Stimulated activated CD8-positive, alpha-beta memory T cell treated with anti-CD3 and anti-CD28 coated beads, Interleukin-12 subunit alpha, Interleukin-12 subunit beta, amount 100 ng/mL, for 24 hours (primary cell): Measurements from ENCODE around the gene CNTN4.

Source experiments
- DNase-seq: peaks from one replicate; pipeline ENCODE4 v3.0.0-alpha.2; 2020; ENCODE audit errors: extremely low read depth

Gene CNTN4

DNA sequence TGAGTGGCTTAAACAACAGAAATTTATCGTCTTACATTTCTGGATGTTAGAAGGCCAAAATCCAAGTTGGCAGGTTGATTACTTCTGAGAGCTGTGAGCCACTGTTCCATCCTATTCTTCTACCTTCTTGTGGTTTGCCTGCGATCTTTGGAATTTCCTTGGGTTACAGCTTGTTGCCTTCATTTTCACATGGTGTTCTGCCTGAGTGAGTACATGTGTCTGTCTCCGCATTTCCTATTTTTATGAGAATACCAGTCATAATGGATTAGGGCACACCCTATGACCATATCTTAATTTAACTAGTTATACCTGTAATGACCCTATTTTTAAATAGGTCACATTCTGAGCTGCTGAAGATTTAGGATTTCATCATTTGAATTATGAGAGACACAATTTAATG is 294.3 kb downstream of the CNTN4 start:
- DNase-seq, result no peak

DNA sequence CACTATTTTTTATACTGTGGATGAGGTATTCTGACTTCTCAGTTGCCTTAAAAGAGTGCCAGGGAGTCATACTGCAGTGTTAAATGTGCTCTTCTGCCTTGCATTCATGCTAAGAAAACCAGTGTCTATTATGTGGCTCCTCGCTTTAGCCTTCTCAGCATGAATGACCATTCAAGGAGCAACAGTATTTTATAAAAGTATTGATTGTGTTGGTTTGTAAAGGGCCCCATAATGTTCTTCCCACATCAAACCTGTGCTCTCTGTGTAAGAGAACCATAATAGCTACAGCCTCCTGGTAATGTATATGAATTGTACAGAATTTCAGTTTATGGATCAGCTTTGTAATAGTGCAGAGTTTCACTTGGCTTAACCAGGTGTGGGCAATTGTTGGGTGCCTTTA is 316.4 kb downstream of the CNTN4 start:
- DNase-seq, result no peak

DNA sequence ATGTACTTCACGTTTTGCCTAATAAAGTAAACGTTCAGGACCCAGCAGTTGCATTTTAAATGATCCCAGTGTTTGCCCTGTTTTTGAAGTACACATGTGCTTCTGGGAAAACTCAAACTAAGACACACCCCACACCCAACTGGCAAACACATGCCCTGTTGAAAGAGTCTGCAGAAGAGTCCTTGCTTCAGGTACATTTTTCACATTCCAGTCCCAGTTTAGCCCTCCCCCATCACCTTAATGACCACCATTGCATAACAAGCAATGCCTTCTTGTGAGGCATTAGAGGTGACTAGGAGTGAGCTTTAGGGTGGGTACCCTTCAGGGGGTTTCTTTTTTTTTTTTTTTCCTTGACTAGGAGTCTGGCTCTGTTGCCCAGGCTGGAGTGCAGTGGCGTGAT is 322.3 kb downstream of the CNTN4 start:
- no peak for DNase-seq

DNA sequence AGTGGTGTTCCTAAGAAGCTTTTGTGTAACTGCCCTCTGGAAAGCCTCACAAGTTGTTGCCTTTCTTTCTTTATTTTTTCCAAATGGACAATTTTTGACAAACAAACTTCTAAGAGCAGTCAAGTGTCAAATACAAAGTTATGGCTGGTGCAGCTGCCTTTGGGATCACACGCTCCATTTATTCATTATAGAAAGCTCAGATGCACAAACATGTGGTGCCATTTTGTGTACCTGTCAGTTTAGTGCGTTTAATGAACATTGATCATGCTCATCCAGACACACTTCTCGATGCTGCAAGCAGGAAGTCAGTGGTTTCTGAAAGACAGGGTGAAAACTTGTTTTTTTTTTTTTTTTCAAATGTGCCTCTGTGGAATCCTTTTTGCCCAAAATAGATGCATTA is 324.5 kb downstream of the CNTN4 start:
- no peak for DNase-seq

DNA sequence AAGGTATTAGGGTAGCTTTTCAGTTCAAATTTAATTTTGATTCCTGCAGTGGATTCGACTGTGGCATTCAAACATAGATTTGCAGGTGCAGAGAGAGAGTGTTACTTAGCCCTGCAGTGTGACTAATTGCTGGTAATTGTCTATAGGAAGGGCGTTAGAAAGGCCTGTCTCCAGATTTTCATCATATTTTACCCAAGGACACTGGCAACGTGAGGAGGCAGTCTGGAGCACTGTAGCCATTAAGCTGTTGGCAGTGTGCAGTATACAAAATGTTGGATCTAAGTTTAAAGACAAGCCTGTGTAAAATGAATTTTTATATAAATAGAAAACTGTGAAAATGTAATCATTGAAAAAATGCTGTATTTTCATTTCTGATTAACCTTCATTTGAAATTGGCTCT is 342.9 kb downstream of the CNTN4 start:
- DNase-seq, result no peak

DNA sequence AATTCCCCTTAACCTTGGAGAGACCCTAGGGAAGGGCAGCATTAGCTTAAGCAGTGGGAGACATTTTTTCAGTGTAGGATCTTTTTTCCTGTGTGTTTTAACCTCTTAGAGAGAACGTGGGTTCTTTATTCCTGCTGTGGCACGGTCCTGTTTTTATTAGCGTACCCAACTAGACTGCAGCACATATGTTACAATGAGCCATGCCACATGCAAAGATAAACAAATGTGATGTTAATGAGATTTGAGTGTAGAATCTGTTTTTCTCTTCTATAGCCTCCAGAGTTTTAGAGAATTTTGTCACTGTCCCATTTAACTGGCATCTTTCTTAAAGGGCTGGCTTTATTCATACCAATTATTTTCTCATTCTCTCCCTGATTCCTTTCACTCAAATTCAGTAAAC is 347.5 kb downstream of the CNTN4 start:
- no peak for DNase-seq

DNA sequence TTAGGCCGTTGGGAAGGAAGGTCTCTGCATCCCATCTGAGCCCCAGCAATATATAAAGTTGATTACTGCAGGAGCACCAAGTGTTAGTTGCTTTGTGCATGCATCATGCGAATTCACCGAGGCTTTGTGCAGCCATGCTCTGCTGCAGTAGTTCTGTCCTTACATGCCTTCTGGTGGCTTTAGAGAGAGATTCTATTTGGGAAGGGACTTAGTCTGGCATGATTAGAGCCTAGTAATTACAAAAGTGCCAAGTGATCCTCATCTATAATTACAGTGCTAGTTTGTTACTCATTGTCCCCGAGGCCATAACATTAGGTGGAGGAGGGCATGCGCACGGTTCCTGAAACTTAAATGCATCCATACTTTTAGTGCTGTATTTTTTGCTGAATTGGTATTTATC is 353.6 kb downstream of the CNTN4 start:
- no peak for DNase-seq

DNA sequence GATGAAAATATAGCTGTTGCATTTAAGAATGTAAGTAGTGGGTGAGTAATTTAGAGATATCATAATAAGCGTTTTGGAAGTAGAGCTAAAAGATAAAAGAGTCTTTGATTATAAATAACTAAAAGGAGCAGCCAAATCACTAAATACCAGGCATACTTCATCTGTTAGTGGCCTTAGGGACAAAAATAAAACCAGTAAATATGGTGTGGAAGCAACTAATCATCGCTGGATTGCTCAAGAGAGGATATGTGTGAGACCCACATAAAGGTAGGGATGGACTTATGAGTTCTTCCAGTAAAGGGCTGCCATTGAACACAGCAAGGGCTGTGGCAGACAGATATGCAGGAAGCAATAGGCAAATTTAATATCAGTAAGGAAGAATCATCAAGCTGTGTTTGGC is 356.2 kb downstream of the CNTN4 start:
- DNase-seq, result no peak

DNA sequence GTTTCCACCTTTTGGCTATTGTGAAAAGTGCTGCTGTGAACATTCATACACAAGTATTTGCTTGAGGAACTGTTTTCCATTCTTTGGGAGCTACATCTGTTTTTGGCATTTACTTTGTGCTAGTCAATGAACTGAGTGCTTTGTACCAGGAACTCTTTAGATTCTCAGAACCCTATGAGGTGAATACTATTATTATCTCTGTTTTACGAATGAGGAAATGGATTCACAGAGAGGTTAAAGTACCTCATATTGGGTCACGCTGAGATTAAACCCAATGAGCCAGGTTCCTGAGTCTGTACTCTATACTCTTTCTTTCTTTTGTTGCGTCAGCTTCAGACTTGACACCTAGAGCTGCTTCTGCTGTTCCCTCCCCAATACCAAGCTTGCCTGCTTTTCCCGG is 358.1 kb downstream of the CNTN4 start:
- DNase-seq, result no peak

DNA sequence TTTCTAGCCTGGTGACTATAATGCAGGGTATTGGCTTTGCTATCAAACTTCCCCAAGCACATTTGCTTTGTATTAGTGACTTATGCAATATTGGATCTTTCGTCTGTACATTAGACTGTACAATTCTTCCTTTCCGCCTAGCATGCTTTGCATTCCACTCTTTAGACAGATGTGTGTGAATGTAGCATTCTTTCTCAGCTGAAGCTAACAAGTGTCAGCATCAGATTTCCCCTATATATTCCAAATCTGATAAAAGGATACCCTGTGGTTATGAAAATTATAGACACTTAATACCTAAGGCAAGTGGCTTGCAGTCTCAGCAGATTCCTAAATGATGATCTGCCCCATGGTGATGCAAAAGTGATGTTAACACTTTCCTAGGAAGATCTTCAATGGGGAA is 360.1 kb downstream of the CNTN4 start:
- DNase-seq, result no peak

DNA sequence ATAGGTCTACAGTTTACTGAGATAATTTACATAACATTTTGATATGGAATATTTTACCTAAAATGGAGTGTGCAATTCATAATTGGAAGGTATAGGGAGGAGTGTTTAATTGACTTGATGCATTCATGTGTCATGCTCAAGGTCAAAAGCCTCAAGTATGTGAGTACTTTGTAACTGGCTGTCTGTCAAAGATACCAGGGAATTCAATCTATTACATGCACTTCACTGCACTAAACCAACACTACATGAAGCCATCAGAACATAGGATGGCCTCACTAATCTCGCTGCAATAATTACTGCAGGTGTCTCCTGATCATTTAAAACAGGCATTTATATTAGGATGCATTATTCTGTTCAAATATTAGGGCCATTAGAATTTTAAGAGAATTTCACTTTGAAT is 367.2 kb downstream of the CNTN4 start:
- no peak for DNase-seq

DNA sequence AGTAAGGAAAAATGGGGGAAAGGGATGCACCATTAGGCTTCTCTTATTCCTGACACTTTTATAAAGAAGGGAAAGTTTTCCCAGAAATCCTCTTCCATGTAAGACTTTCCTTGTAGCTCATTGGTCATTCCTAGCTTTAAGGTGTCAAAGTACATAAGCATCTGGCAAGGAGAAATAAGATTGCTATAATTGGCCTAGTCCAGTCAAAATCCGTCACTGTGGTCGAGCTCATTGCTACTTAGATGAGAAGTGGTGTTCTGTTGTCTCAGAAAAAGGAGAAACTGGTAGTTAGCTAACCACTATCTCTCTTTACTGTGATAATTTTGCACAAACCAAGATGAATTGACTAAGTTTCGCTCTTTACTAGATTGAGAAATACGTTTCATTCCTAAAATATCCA is 370.1 kb downstream of the CNTN4 start:
- DNase-seq, result no peak

DNA sequence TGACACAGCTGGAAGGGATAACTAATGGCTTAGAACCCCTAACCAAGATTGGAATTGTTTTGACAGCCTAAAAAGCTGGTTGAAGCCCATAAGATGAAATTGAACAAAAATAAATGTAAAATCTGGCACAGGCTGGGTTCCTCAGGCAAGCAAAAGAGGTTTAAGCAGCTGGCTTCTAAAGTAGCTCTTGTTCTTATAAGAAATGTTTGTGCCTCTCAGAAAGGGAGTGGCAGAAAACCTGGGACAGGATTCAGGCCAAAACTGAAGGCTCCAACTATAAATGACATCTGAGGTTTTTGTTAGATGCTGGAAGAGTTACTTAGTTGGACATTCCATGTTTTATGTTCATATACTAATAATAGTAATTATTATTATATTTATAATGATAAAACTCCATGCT is 378.3 kb downstream of the CNTN4 start:
- no peak for DNase-seq

DNA sequence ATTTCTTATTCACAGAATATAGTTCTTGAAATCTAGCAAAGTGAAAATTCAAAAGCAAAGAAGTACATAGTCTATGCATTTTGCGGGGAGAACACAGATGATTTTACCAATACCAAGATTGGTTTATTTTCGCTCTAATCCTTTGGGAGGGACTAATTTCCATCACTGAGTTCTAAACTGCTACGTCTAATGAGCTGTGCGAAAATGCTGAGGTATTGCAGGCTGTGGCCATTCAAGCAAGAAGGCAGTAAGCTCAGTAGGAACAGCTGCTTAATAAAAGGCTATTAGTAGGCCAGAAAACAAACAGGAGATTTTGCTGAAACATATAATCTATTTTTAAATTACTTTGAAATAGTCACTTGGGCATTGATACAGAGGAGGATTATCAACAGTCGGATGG is 379.0 kb downstream of the CNTN4 start:
- DNase-seq, result no peak

DNA sequence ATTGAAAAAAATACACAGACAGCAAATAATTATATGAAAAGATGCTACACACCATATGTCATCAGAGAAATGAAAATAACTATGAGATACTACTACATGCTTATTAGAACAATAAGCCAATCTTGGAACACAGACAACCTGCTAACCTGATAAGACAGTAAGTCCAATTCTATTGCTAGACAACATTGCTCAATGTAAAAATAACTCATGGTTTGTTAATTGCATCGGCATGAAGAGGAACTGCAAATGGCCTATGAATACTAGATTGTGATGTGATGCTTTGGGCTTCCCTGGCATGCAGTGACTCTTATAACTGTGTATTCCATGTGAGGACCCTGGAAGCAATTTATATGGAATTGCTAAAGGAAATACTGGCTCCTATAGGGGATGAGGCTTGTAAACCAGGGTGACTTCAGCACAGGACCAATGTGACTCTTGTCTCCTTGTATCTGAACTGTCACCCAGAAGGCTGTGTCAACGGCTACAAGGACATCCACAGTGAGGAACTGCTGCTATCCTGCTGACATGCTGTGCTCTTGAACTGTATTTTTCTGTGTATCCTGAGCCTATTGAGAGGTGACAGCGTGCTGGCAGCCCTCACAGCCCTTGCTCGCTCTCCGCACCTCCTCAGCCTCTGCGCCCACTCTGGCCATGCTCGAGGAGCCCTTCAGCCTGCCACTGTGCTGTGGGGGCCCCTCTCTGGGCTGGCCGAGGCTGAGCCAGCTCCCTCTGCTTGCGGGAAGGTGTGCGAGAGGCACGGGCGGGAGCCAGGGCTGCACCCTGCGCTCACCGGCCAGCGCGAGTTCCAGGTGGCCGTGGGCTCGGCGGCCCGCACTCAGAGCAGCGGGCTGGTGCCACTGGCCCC is 385.7 kb downstream of the CNTN4 start:
- no peak for DNase-seq

DNA sequence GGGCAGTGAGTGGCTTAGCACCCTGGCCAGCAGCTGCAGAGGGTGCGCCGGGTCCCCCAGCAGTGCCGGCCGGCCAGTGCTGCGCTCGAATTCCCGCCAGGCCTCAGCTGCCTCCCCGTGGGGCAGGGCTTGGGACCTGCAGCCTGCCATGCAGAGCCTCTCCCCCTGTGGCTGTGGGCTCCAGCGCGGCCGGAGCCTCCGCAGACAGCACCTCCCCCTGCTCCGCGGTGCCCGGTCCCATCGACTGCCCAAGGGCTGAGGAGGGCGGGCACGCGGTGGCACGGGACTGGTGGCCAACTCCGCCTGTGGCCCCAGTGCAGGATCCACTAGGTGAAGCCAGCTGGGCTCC is 386.3 kb downstream of the CNTN4 start:
- DNase-seq, result no peak

DNA sequence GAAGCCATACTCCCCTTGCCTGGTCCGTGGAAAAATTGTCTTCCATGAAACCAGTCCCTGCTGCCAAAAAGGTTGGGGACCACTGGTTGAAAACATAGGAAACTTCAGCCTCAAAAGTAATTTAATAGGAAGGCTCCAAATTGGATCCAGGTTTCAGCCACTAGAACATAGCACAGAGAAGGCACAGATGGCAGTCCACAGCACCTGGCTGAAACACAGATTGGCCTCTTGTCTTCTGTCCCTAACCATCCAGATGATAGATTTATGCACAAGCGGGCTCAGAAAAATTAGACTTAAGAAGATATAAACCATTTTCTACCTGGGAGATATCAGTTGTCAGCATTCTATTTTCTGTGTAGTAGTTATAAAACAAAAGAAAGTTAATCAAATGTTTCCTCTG is 397.1 kb downstream of the CNTN4 start:
- no peak for DNase-seq

DNA sequence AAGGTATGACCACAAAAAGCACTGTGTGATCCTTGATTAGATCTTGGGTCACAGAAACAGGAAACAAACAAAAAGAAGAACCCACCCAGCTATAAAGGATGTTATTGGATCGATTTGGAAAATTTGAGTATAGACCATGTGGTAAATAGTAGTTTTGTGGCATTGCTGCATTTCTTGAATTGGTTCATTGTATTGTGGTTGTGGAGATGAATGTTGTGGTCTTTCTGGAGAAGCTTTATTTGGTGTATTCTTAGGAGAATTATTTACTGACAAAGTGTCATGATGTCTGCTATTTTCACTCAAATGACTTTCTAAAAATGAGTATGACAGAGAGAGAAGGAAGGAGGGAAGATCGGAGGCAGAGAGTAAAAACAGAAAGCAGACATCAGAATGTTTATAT is 406.2 kb downstream of the CNTN4 start:
- DNase-seq, result no peak

DNA sequence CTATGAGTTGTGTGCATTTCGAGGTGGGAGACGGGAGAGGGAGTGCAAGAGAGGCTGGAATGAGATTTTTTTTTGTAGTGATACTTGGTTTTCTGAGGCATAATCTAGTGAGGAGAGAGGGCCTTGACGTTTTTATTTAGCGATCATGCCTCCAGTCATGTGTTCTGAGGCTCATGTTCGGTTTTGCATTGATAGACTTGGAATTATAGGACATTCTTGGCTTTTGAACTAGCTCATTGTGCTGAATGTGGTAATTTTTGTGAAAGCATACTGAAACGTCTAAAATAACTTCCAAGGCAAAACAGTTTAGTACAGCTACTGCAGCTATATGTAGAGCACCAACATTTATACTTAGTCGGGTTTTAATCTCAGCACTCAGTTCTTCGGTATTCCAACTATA is 408.1 kb downstream of the CNTN4 start:
- no peak for DNase-seq

DNA sequence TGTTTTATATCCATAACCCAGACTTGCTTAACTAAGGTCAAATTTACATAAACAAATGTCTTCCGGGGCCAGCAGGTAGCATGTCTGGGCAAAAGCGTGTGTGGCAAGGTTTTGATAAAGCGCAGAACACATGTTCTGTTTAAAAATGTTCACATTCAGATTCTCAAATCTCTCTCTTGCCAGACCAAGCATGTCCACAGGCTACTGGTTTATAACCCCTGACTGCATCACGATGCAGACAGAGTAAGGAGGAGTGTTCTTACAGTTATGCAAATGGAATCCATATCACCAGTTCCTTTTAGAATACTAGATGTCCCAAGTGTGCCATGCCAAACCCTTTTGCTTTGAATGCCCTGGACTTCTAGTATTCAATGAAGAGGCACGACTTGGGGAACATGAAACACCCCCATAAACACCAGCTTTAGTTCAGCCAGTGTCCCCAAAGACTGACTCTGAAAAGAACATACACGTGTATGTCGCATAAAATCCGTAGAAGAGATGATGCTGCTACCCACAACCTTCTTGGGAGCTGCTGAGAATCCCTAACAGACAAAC is 412.0 kb downstream of the CNTN4 start:
- no peak for DNase-seq

DNA sequence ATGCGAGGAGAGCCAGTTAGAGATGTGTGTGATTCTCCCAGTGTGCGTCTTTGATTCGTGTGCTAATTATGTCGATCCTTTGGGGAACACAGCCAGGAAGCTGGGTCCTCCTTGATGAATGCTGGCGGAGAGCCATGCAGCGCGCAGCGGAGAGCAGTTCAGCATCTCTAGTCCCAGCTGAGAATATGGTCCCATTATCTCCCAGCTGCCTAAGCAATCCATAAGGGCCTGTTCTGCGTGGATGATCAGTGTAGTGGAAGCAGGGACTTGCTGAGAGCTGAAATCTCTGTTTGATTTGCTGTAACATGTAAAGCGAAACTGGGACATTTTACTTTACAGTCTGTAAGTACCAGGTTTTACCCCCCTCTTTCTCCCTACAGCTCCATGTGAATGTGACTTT is 412.7 kb downstream of the CNTN4 start:
- no peak for DNase-seq

DNA sequence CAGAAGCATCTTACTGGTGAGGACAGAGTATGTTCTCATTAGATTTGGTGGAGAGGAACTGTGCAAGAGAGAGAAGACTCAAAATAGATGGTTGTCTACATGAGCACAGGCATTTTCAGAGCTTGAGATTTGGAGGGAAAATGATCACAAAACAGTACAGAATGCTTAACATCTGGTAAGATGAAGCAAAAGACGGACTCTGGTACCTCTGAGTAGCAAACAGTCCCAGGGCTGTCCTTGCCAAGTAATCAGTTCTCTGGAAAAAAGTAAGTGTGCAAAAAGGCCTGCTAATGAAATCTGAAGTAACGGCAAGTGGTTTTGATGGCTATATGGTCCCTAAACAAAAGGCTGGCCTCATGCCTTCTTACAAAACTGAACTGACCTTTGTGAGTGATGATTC is 414.2 kb downstream of the CNTN4 start:
- DNase-seq, result no peak

DNA sequence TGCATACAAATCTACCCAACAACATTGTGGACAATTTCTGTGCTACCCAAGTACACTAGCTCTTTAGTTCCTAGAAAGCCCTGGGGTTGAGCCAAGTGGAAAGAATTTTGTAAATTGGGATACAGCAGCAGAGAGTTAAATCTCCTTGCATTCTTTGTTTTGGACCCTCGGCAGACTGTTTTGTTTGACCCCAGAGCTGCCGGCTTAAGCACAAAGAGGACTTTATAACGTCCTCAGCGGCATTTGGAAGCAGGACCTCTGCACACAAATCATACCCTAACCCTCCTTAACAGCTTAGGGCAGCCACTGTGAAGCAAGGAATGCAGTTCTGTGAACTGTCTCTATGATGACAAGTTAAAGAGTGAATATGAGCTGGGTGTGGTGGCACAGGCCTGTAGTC is 415.3 kb downstream of the CNTN4 start:
- DNase-seq, result no peak
